GM18526 (cell line): ENCODE measurements around the gene MLANA.

Experiments used
- POLR2A ChIP-seq: IDR thresholded peaks from 3 replicates; pipeline ENCODE4 v1.6.1; 2011; ENCODE audit not compliant: insufficient read length; ENCODE audit errors: extremely low read depth

The MLANA gene

DNA sequence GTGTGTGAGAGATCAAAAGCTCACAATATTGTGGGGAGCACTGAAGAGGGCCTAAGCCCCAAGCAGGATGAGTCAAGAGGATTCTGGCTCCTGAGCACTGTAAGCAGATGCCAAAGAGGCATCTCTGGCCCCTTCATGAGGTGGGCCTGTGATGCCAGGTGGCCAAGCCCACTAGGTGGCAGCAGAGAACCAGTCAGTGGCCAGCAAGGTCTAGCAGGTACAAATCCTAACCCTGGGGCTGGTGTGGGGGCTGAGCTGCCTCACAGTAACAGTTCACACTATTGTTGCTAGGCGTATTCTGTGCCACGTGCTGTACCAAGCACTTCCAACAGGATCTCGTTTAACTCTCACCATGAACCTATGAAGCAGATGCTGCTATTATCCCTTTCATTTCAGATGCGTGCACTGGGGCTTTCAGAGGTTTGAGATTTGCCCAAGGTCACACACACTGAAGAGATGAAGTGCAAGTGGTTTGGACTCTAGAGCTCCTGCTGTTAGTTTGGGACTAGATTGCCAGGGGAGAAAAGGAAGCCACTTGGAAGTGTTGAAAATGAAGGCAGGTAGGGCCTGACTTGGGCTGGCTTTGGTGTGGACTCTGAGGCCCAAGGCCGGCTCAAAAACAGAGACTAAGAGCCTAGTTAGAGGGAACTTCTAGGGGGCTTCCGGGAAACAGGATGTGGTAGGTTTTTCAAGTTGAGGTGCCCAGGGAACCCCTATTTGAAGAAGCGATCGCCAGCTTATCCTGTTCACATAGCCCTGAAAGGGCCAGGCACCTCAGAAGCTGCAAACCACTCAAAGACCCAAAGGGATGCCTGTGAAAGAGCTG is 4.4 kb upstream of the MLANA start:
- no peak for TF ChIP-seq POLR2A

DNA sequence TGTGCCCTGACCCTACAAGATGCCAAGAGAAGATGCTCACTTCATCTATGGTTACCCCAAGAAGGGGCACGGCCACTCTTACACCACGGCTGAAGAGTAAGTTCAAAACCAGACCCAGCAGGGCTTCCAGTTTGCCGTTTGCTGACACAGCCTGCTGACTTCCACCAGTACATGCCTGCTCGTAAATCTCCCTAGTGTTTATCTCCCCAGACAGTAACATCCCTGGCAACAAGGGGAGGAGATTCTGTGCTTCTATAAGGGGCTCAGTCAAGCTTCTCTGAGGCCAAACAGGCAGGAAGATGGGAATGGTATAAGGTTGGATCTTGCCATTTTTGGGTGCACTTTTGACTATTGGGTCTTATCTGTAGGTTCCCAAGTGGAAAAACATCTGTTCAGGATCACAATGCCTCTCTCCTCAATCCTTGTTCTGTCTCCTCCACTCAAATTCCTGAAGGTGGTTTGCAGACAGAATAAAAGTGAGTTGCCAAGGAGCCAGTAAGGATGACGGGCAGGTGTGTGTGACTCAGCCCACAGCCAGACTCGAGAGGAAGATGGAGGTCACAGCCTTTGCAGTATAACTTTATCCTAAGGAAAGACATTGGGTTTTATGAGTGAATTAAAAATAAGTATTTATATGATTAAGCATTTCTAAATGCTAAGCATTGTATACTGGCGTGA is 1.9 kb downstream of the MLANA start:
- TF ChIP-seq POLR2A = no peak

- no peak for TF ChIP-seq POLR2A
These were observed 2.4 kb downstream of the MLANA start for GRCh38 chr9:5893134-5893505.

DNA sequence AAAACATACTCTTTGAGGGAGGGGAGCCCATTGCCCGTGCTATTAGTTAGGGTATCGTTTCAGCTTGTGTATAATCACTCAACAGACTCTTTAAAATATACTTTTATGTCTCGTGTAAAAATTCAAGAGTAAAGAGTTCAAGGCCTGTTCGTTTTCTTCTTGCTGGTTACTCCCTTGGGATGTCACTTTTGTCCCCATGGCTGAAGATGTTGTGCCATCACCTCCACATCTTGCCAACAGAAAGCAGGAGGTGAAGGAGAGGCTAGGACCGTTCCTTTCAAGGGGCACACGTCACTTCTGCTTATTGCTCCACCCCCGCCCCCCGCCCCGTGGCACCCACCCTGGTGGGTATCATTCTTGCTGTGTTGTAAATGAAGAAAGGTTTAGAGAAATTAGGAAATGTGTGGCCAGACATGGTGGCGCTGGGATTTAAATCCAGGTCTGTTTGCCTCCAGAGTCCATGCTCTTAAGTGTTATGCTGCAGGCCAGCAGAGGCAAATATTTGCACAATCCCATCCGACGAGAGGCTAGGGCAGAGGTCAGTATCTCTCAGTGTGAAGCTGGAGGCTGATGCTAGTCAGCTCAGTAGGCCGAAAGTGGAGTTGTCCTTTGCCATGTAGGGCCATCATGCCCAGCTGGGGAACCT is 3.0 kb downstream of the MLANA start:
- TF ChIP-seq POLR2A = no peak

DNA sequence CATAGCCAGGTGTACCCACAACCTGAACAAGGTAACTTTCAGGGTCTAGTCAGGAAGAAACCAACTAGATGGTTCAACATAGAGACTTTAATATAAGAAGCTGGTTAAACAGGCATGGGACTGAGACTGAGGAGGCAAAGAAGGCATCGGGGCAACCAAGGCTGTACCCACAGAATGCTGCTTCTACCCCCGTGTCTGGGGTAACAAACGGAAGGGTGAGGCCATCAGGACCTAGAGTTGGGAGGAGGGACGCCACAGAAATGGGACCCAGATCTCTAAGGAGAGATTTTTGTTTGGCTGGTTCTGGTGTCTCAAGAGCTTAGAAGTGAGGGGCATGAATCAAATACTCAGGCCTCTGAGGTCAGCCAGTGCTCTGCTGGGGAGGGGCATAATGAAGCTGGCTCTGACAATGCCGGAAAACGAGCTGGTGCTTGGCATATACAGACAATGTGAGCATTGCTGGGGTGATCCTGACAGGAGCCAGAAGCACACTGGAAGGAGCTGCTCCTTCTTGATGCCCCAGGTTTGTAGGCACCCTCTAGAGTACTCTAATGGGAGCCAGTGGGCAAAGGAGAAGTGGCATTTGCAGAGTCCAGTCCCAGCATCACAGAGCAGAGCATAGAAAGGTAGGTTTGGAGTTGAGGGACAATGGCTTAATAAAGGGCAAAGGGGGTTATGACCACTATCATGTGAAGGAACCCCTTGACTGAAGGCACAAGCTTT is 3.7 kb downstream of the MLANA start:
- TF ChIP-seq POLR2A = no peak

DNA sequence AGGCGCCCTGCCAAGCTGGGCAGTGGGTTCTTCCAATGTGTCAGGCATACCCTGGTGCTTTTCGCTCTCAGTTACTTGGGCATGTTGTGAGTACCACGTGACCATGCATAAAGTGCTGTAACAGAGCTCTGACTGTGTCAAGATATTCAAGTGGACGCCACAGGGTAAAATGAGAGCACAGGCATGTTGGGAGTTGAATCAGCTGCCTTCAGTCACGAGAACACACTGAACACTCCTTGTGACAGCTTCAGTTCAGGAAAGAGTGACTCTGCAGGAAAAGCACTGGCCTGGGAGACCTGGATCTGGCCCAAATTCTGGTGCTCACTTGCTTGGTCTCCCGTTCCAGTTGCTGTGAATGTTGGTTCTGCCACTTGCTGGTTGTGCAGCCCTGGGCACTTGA is 5.1 kb downstream of the MLANA start:
- TF ChIP-seq POLR2A = no peak

DNA sequence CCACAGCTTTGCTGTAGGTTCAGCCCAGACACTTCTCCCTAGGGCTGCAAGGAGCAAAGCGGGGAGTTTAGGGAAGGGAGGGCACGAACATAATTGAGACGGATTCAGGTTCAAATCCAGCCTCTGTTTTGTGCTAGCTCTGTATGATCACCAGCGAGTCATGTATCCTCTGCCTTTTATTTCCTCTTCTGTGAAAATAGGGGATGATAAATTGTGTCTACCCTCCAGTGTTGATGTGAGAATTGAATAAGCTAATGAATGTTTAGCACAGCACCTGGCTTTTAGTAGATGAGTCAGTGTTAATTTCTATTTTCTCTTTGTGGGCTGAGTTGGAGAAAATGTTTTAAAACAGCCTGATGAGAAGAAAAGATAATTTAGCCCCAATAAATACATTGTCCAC is 6.2 kb downstream of the MLANA start:
- no peak for TF ChIP-seq POLR2A

DNA sequence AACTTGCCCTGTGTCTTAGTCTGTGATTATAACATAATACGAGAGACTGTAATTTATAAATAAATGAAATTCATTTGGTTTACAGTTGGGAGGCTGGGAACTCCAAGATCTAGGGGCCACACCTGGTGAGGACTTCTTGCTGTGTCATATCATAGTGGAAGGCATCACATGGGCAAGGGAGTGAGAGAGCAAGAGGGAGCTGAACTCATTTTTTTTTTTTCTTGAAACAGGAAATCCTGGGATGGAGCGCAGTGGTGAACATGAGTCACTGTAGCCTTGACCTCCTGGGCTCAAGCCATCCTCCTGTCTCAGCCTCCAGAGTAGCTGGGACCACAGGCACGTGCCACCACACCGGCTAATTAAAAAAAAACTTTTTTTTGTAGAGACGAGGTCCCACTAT is 7.2 kb downstream of the MLANA start:
- TF ChIP-seq POLR2A = no peak

DNA sequence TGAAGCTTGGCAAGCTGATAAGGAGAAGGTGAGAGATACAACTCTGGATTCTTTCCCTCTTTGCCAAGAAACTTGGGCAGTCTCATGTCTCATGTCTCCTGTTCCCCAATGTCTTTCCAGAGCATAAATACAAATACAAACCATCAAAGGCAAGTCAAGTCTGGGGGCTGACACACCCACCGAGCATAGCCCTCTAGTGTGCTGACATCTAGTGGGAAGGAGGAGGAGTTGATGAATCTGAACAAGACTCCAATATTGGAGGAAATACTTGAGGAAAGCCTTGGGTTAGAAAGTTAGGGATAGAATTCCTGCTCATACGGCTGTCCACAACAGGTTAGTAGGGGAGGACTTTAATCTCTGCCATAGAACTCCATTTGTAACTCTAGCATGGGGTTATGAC is 8.6 kb downstream of the MLANA start:
- no peak for TF ChIP-seq POLR2A

DNA sequence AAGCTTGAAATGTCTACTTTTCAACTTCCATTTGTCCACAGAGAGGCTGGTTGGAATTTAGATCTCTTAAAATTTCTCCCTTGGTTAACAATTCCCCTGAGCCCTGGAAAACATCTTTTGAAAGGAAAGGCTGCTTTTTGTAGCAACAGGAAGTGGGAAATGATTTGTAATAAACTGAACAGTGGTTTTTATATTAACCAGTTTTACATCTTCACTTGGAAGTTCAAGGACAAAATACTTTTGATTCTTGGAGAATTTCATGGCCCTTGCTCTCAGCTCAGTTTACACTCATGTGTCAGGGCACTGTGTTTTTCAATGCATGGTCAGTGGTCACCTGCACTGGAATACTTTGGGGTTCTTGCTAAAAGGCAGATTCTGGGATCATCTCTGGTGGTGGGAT is 9.9 kb downstream of the MLANA start:
- TF ChIP-seq POLR2A = no peak

DNA sequence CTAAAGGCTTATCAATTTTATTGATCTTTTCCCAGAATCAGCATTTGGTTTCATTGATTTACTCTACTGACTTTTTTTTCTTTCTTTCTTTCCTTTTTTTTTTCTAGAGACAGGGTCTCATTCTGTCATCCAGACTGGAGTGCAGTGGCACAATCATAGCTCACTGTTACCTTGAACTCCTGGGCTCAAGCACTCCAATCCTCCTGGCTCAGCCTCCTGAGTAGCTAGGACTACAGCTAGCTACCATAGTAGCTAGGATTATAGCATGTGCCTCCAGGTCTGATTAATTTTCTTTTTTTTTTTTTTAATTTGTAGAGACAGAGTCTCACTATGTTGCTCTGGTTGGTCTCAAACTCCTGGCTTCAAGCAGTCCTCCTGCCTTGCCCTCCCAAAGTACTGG is 11.7 kb downstream of the MLANA start:
- no peak for TF ChIP-seq POLR2A

- no peak for TF ChIP-seq POLR2A
These were observed 18.2 kb downstream of the MLANA start for GRCh38 chr9:5908918-5909317.

DNA sequence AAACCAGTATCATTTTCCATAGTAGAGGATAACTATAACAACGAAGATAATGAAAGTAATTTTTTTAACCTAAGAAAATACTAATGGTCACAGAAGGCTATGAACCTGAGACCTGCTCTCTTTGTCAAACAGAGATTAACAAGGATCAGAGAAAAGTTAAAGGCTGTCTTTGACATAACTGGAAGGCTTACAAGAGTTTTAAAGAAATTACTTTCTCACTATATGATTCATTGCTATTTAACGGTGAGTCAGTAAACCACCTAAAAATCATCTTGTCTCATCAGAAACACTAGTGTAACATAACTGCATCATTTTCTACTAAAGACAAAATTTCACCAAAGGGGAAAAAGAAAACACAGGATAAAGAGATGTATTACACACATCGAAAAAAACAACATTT is 19.3 kb downstream of the MLANA start:
- no peak for TF ChIP-seq POLR2A

- no peak for TF ChIP-seq POLR2A
These were observed 19.8 kb downstream of the MLANA start for GRCh38 chr9:5910413-5911057.

GRCh38 chr9:5915438-5915837 is 24.7 kb downstream of the MLANA start:
- TF ChIP-seq POLR2A = no peak

DNA sequence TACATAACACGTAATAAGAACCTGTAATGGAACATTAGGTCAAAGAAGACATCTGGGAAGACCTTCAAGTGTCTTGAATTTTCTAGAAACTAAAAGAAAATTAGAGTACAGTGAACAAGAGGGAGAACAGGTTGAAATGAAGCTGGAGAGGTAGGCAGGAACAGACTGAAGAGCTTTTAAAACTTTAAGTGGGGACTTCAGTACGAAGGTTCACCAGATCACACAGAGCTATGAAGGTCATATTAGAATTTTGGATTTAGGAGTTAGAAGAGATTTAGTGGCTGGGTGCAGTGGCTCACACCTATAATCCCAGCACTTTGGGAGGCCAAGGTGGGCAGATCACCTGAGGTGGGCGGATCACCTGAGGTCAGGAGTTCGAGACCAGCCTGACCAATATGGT is 26.6 kb downstream of the MLANA start:
- TF ChIP-seq POLR2A = no peak

DNA sequence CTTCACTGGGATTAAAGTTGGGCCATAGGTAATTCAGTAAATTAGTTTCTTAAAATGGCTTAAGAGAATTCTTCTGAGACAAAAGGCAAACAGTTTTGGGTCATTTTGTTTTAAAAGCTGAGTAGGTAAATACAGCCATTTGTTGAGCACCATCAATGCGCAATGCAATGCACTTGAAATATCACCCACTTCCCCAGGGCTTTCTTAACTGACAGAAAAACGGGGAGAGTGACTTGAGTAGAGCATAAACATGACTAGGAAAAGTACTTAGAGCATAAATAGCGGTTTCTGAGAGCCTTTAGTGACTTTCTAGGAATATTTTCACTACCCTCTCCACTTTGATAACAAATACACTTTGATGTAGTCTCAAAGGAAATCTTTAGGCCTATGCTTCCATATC is 27.2 kb downstream of the MLANA start:
- no peak for TF ChIP-seq POLR2A
